Retina (tissue), 1 donor: ENCODE data around the gene FOXO6.

ENCODE experiments used
- DNase-seq: peaks from one replicate; pipeline ENCODE4 v3.0.0-alpha.2; 2016

Gene FOXO6

GRCh38 chr1:41353744-41354143 is 7.5 kb upstream of the FOXO6 start:
- no peak for DNase-seq

GRCh38 chr1:41354956-41355355 is 6.3 kb upstream of the FOXO6 start:
- no peak for DNase-seq

GRCh38 chr1:41355356-41355755 is 5.9 kb upstream of the FOXO6 start:
- DNase-seq = no peak

DNA sequence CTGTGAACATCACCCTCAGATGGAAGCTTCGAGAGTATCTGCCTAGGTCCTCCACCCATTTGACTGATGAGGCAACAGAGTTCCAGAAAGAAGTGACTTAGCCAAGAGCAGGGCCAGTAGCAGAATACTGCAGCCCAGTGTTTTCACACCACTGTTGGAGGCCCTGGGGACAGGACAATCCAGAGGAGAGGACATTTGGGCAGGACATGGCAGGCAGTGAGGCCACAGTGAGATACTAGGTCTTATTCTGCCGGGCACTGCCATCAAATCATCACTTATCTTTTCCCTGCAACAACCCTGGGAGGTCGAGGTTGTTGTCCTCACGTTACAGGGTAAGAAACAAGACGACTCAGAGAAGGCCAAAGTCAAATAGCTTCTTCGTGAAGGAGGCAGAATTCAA is 5.5 kb upstream of the FOXO6 start:
- no peak for DNase-seq

GRCh38 chr1:41356752-41357151 is 4.5 kb upstream of the FOXO6 start:
- no peak for DNase-seq

DNA sequence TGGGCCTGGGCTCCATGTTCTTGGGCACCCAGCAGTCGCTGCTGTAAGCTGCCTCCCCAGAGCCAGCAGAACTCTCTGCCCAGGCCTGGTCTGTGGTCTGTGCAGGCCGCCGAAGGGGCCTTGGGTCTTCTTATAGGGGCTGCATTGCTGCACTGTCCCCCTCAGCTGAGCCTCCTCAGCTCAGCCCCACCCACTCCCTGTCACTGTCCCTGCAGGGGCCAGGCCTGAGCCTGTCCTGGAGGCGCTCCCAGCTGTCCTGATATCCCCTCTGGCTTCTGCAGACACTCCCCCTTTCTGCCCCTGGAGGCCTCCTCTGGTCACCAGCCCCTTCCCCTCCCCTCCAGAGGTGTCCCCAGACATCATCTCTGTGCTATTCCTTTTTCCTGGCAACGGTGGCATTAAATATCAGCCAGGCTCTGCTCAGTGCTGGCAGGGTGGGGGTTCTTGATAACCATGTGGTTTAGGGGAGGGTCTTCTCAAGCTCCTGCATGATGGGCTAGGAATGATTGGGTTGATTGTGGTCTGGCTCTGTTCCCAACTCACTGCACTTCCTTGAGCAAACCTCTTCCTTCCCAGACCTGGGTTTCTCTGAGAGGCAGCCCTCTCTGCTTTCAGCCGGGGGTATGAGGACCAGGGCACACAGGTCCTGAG is 3.7 kb upstream of the FOXO6 start:
- DNase-seq = peak; percentile 58

DNA sequence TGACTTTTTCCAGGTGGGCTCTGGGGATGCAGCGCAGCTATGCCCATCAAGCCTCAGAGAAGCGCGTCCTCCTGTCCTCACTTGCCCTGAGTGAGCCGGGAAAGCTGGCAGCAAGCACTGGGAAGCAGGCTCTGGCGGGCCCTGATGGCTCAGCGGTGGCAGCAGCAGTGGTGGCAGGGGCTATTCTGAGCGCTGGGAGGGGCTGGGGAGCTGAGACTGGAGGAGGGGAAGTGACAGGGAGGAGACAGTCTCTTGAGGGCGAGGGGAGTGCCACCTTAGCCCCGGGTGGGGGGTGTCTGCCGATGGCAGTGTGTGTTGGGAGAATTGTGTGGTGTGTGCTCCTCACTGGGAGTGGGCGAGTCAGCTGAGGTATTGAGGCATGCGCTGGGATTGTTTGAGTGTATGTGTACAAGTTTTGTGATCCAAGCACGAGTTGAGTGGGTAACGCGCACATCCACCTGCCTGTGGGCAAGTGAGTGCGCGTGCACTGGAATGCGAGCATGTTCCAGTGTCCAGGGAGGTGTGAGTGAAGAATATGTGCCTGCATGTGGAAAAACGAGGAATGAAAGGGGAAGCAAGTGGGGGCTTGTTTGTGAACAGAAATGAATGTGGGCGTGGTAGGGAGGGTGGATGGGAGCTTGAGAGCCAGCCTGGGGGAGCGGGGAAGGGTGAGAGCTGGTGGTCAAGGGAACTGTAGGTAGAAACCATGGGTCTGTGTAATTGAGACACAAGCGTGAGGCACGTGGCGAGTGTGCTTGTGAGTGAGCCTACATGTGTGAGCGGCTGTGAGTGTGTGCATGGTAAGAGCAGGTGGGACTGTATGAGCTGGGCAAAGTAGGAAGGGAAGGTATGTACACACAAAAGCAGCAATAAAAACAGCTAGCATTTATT is 2.9 kb upstream of the FOXO6 start:
- peak; percentile 42 for DNase-seq

- peak; percentile 3 for DNase-seq
Measured at GRCh38 chr1:41359211-41360073, 1.8 kb upstream of the FOXO6 start.

GRCh38 chr1:41360074-41360785 is 1.0 kb upstream of the FOXO6 start:
- DNase-seq = peak; percentile 24

DNA sequence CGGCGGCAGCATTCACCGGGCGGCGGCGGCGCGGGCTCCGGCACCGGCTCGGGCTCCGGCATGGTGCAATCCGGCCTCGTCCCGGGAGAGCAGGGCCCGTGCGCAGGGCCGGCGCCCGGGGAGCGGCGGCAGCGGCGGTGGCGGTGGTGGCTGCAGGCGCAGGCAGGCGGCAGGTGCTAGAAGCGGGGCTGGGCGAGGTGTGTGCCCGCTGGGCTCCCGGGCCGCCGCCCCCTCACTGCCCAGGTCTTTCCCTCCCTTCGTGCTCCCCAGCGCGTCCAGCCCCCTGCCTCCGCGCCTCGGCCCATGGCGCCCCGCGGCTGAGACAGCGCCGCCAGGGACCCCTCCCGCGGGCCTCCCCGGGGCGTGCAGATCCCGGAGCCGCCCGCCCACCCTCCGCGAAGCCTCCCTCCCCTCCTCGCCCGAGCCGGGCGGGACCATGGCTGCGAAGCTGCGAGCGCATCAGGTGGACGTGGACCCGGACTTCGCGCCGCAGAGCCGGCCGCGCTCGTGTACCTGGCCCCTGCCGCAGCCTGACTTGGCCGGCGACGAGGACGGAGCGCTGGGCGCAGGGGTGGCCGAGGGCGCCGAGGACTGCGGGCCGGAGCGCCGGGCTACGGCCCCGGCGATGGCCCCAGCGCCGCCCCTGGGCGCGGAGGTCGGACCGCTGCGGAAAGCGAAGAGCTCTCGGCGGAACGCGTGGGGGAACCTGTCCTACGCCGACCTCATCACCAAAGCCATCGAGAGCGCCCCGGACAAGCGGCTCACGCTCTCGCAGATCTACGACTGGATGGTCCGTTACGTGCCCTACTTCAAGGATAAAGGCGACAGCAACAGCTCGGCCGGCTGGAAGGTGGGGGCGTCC is 492 bp downstream of the FOXO6 start:
- DNase-seq = peak; percentile 61

GRCh38 chr1:41362357-41362721 is 1.1 kb downstream of the FOXO6 start:
- peak; percentile 32 for DNase-seq

DNA sequence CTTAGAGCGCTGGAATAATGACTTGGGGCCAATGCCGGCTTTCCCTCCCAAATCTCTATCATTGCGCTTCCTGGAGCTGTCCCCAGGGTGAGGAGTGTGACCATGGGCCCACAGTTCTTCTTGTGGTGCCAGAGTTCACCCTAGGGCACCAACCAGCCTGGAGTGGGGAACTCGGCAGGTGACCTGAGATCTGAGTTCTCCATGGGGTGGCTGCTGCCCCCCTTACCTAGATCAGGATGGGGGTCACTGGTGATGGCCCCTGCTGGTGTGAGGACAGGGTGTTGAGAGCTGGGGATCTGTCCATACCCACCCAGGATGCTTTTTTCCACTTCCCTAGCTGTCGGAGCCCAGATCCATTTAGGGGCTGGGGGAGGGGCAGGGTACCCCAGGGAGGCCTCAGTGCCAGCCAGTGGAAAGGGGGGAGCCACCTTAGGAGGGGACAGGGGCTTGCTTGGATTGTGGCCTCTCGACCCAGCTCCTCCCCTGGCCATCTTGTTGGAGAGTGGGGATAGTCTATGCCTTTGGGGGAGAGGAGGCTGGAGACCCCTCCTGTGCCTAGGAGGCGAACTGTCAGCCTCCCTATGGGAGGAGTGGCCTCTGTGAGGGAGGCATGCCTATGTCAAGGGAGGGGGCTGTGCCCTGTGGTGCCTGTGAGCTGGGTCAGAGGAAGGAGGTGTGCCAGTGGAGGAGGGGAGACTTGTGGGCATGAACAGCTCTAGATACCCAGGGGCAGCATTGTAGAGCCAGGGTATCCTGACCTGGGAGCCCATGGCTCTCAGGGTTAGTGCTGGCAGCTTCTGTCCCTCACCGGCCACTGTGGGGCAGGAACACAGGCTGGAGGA is 1.7 kb downstream of the FOXO6 start:
- peak; percentile 23 for DNase-seq

GRCh38 chr1:41363591-41364320 is 2.5 kb downstream of the FOXO6 start:
- DNase-seq = peak; percentile 7

- DNase-seq = peak; percentile 29
Measured at GRCh38 chr1:41364442-41365319, 3.4 kb downstream of the FOXO6 start.

- no peak for DNase-seq
Measured at GRCh38 chr1:41365320-41365633, 4.0 kb downstream of the FOXO6 start.

- peak; percentile 53 for DNase-seq
Measured at GRCh38 chr1:41365772-41366454, 4.7 kb downstream of the FOXO6 start.

DNA sequence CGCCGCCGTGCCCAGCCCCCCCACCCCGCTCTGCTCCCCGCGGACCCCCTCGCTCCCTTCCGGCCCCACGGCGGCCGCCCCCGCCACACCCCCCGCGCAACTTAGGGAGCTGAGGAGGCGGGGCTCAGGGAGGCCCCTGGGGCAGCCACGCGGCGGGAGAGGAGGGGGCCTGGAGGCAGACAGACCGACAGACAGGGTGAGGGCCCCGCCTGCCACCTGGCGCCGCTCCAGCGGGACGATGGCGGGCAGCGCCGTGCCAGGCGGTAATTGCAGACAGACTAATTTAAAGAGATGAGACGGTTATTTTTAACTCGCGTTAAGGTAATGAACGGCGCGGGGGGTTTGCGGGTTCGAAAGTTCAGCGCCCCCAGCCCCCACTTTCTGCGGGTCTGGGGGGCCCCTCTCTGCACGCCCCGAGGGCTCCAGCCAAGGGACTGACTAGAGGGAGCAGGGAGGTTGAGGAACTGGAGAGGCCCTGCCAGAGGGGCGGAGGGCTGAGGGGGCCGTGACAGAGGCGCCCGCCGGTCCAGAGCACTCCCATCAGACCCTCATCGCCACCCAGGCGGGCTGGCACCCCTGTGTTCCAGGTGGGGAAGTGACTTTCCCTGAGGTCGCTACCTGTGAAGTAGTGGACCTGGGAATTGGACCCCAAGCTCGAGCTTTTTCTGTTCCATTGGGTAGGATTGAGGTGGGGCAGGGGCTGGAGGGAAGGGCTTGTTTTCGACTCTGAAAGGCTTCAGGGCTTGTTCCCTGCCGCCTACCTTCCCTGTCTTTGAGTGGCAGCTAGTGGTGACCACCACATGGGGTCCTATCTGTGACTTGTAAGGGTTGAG is 5.4 kb downstream of the FOXO6 start:
- peak; percentile 66 for DNase-seq

DNA sequence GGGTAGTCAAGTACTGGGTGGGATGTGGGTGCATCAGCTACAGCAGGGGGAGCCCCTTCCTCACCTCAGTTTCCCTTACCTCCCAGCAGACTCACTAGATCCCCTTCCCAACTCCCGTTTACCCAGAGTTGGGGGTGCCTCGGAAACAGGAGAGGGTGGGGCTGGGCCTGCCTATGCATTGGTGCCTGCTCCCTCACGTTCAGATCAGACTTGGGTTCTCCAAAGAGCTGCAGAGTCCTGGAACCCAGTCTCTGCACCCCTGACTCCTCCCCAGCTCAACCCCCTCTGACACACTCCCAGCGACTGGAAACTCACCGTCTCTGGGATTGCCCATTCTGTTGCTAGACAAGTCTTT is 6.0 kb downstream of the FOXO6 start:
- DNase-seq = no peak
